PC-9 (cell line): ENCODE data around the gene GARNL3. TPM values are rescaled to one million over a fixed set of nuclear protein-coding genes. Genes with fewer than 3 reads are reported as not detected.

ENCODE experiments used
- BruUV-seq: library from RNA; stranded (reverse); fragments of 400-500 nt; replicated peaks from 2 replicates; lab custom pipeline; 2021; lab: Mats Ljungman, UMichigan
- CTCF ChIA-PET: fragments of 300-600 bp; sonication (Branson Sonifier 250); formaldehyde crosslinking; loops from one replicate; lab custom pipeline; 2022; ENCODE audit warnings: antibody characterized with exemption; lab: Charles Lee
- POLR2A ChIA-PET: fragments of 300-600 bp; sonication (Branson Sonifier 250); formaldehyde crosslinking; loops from one replicate; lab custom pipeline; 2022; ENCODE audit warnings: antibody characterized with exemption; ENCODE audit not compliant: unreplicated experiment; lab: Charles Lee
- DNase-seq, 2 experiments: peaks; one replicate each; pipeline versions ENCODE4 v3.0.0 to v3.0.0-alpha.2; 2015 to 2022; ENCODE audit warnings: mixed read lengths in 1 of 2
- H2AFZ ChIP-seq: fragments of 200-600 bp; sonication (generic); 2 replicates; pipeline ENCODE4 v1.8.1; 2017; ENCODE audit warnings: antibody characterized with exemption
- H3F3A ChIP-seq: fragments of 200-600 bp; sonication (generic); 2 replicates; pipeline ENCODE4 v1.8.1; 2017; ENCODE audit warnings: antibody characterized with exemption, mild to moderate bottlenecking, low read depth; ENCODE audit not compliant: insufficient read depth
- H3K27ac ChIP-seq: fragments of 200-600 bp; sonication (generic); 2 replicates; pipeline ENCODE4 v1.6.1; 2016; ENCODE audit warnings: mixed run types
- H3K27me3 ChIP-seq: fragments of 200-600 bp; sonication (generic); 2 replicates; pipeline ENCODE4 v1.6.1; 2016; ENCODE audit warnings: low read depth, mixed run types; ENCODE audit not compliant: insufficient read depth
- H3K36me3 ChIP-seq: fragments of 200-600 bp; sonication (generic); 2 replicates; pipeline ENCODE4 v1.6.1; 2016; ENCODE audit warnings: low read depth, mixed run types
- H3K4me1 ChIP-seq: fragments of 200-600 bp; sonication (generic); replicated peaks from 2 replicates; pipeline ENCODE4 v1.6.1; 2016; ENCODE audit warnings: mixed run types; ENCODE audit not compliant: insufficient read depth
- H3K4me2 ChIP-seq: fragments of 200-600 bp; sonication (generic); 2 replicates; pipeline ENCODE4 v1.6.1; 2017; ENCODE audit warnings: mixed run types
- H3K4me3 ChIP-seq: fragments of 200-600 bp; sonication (generic); 2 replicates; pipeline ENCODE4 v1.6.1; 2016; ENCODE audit warnings: mixed run types
- H3K79me2 ChIP-seq: fragments of 200-600 bp; sonication (generic); 2 replicates; pipeline ENCODE4 v1.6.1; 2017; ENCODE audit warnings: low read depth, mixed run types
- H3K9me2 ChIP-seq: fragments of 200-600 bp; sonication (generic); 2 replicates; pipeline ENCODE4 v1.8.1; 2017; ENCODE audit warnings: mild to moderate bottlenecking; ENCODE audit not compliant: insufficient read depth
- H3K9me3 ChIP-seq: fragments of 200-600 bp; sonication (generic); 2 replicates; pipeline ENCODE4 v1.8.1; 2016; ENCODE audit warnings: low read depth; ENCODE audit not compliant: insufficient read depth
- H4K20me1 ChIP-seq: fragments of 200-600 bp; sonication (generic); 2 replicates; pipeline ENCODE4 v1.8.1; 2017; ENCODE audit not compliant: insufficient read depth
- EZH2 ChIP-seq: fragments of 200-600 bp; sonication (generic); IDR thresholded peaks from 2 replicates; pipeline ENCODE4 v1.8.0; 2017; ENCODE audit warnings: antibody characterized with exemption, low read depth
- intact Hi-C: fragments of 100-400 bp; cut with micrococcal nuclease; formaldehyde crosslinking; loops from one replicate; pipeline ENCODE4 v1.10.0; 2022; ENCODE audit not compliant: unreplicated experiment
- total RNA-seq: library from RNA; stranded (reverse); gene quantifications from 2 replicates; pipeline ENCODE4 v1.2.3, GENCODE V29; 2021
- TF ChIP-seq, protein P1 (sequence below): fragments of 200-600 bp; sonication (generic); conservative IDR thresholded peaks from 2 replicates; pipeline ENCODE4 v1.6.1; 2017; ENCODE audit warnings: mixed run types, antibody characterized with exemption, mild to moderate bottlenecking, moderate library complexity

The GARNL3 gene
- total RNA-seq, 1 experiment from 2014 or later, result 10.8 TPM

DNA sequence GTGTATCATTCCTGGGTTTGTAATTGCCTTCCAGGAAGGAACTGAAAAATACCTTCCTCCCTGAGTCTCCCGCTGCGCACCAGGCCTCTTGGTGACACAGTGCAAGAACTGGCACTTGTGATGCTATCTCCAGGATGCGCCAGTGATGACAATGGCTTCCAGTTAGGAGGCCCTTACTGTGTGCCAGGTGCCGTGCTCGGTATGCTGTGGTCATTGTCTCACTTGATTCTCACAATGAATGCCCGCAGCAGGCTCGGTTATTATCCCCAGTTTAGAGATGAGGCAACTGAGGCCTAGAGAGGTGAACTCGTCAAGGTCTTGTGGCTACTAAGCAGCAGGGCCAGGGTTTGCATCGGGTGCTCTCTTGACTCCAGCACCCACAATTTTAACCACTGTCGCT lies 100.9 kb downstream of the GARNL3 start:
- H3K4me1 ChIP-seq, result no peaks in the 10 kb centered on the region
- intact Hi-C loops, result no loop called here
- POLR2A ChIA-PET, result no interaction called here
- TF ChIP-seq EZH2, result no peak
- TF ChIP-seq, protein P1, sequence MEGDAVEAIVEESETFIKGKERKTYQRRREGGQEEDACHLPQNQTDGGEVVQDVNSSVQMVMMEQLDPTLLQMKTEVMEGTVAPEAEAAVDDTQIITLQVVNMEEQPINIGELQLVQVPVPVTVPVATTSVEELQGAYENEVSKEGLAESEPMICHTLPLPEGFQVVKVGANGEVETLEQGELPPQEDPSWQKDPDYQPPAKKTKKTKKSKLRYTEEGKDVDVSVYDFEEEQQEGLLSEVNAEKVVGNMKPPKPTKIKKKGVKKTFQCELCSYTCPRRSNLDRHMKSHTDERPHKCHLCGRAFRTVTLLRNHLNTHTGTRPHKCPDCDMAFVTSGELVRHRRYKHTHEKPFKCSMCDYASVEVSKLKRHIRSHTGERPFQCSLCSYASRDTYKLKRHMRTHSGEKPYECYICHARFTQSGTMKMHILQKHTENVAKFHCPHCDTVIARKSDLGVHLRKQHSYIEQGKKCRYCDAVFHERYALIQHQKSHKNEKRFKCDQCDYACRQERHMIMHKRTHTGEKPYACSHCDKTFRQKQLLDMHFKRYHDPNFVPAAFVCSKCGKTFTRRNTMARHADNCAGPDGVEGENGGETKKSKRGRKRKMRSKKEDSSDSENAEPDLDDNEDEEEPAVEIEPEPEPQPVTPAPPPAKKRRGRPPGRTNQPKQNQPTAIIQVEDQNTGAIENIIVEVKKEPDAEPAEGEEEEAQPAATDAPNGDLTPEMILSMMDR, result no peak
- DNase-seq, result no peak
- H3K9me2 ChIP-seq, result no peaks in the 10 kb centered on the region
- no peaks in the 10 kb centered on the region for H4K20me1 ChIP-seq
- H3K27ac ChIP-seq, result no peak overlapping the region
- H3K4me2 ChIP-seq, result no peak overlapping the region
- CTCF ChIA-PET, result no interaction called here
- no peaks in the 10 kb centered on the region for H3K27me3 ChIP-seq
- no TSS peak for BruUV-seq
- H3K4me3 ChIP-seq, result no peak overlapping the region
- H2AFZ ChIP-seq, result no peak overlapping the region
- H3F3A ChIP-seq, result no peaks in the 10 kb centered on the region
- H3K9me3 ChIP-seq, result no peaks in the 10 kb centered on the region
- H3K79me2 ChIP-seq, result no peaks in the 10 kb centered on the region
- no peaks in the 10 kb centered on the region for H3K36me3 ChIP-seq

DNA sequence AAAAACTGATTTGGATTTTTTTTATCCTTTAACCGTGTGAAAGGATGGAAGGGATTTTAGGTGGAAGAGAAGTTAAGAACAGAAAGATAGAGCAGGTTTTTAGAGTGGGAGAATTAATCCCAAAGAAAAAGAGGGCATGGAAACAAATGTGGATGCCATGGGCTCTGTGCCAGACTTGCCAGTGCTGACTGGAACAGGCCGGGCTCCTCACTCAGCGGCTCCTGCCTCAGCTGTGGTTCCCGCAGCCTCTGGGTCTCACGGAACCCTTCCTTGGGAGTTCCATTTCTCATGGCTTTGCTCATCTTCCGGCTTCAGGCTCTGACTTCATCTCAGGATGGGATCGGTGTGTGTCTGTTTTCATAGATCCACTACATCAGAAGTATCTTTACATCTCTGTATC lies 102.0 kb downstream of the GARNL3 start:
- CTCF ChIA-PET, result no interaction called here
- no peak overlapping the region for H3K4me3 ChIP-seq
- no TSS peak for BruUV-seq

DNA sequence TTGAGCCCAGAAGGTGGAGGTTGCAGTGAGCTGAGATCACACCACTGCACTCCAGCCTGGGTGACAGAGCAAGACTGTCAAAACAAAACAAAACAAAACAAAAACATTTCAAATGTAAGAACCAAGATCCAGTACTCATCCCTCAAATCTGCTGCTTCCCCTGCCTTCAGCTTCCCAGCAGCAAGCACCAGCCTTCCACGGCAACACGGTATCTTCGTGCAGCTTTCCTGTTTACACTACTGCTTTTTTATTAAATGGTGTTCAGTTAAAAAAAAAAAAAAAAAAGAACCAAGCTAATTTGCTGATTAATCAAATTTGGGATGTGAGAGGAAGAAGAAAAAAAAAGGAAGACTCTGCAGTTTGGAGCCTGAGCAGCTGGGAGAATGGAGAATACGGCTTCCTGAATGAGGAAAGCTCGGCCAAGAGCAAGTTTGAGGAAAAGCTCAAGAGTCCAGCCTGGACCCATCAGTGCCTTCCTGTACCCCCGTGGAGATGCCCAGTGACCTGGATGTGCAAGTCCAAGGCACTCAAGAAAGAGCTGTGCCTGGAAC lies 104.4 kb downstream of the GARNL3 start:
- Histone ChIP-seq H3K4me3 (no peak overlapping the region), H4K20me1 (no peaks in the 10 kb centered on the region), H3K27me3 (no peaks in the 10 kb centered on the region), H3F3A (no peaks in the 10 kb centered on the region), H3K4me1 (no peaks in the 10 kb centered on the region), H2AFZ (no peak overlapping the region), H3K27ac (no peak overlapping the region), H3K4me2 (no peak overlapping the region), H3K36me3 (no peaks in the 10 kb centered on the region), H3K9me2 (no peaks in the 10 kb centered on the region), H3K79me2 (no peaks in the 10 kb centered on the region), H3K9me3 (no peaks in the 10 kb centered on the region)
- CTCF ChIA-PET, result interaction anchor here (0.6 kb wide), 1 partner anchor 87 kb away, joined by 10 read pairs; no protein-coding TSS in a partner anchor
- DNase-seq, result no peak
- no TSS peak for BruUV-seq
- intact Hi-C loops, result no loop called here
- POLR2A ChIA-PET, result interaction anchor here (0.5 kb wide), 1 partner anchor 238 kb away, joined by 4 read pairs; no protein-coding TSS in a partner anchor
- TF ChIP-seq EZH2, result no peak
- TF ChIP-seq, protein P1, result no peak

More for the DNA sequence above, 102.0 kb downstream of the GARNL3 start:
- Histone ChIP-seq H3K9me3 (no peaks in the 10 kb centered on the region), H3K36me3 (no peaks in the 10 kb centered on the region), H3K4me2 (no peak overlapping the region), H3F3A (no peaks in the 10 kb centered on the region), H3K27ac (no peak overlapping the region), H4K20me1 (no peaks in the 10 kb centered on the region), H3K9me2 (no peaks in the 10 kb centered on the region), H3K4me1 (no peaks in the 10 kb centered on the region), H3K27me3 (no peaks in the 10 kb centered on the region), H2AFZ (no peak overlapping the region), H3K79me2 (no peaks in the 10 kb centered on the region)
- no peak for DNase-seq
- intact Hi-C loops, result no loop called here
- POLR2A ChIA-PET, result no interaction called here
- no peak for TF ChIP-seq EZH2
- TF ChIP-seq, protein P1, result no peak
